HG03354 (cell line): ENCODE results near the gene SNAI3.

Experiments used
- ATAC-seq: cut with Tn5 transposase; IDR thresholded peaks from one replicate; pipeline ENCODE4 v1.9.1; 2021; ENCODE audit warnings: mild to moderate bottlenecking; ENCODE audit not compliant: unreplicated experiment, poor library complexity, severe bottlenecking

Gene SNAI3

DNA sequence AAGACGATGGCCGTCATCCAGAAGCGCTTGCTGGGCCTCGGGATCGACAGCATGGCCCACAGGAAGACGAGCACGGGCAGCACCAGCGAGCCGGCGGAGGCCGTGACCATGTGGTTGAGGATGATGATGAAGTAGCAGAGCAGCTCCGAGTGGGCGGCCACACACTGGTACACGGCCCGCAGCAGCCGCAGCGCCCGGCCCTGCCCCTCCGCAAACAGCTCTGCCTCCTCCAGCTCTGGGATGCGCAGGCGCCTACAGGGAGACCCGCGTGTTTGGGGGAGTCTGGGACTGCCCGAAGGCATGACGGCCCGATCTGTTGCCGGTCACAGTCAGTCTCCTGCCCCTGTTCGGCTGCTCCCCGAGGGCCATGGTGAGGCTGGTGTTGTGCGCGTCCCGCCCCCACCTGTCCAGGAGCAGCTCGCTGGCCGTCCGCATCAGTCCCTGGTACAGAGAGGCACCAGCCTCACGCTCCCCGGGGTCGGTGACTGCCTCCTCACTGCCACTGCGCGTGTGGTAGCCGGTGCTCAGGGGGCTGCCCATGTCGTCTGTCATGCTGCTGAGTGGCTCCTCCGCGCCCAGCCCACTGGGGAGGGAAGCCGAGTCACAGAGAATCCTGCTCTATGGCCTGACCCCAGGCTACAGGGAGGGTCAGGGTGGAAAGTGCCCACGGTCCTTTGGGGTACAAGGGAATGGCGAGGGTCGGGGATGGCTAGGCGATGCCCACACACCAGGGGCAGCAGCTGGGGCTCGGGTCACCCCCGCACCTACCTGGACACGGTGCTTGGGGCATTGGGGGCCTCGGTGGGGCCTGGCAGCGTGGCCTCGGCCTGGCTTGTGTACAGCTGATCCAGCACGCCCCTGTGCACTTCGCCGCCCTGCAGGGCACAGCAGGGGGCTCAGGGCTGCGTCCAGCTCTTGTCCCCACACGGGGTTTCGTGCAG lies 35.8 kb upstream of the SNAI3 start:
- ATAC-seq = no peak

DNA sequence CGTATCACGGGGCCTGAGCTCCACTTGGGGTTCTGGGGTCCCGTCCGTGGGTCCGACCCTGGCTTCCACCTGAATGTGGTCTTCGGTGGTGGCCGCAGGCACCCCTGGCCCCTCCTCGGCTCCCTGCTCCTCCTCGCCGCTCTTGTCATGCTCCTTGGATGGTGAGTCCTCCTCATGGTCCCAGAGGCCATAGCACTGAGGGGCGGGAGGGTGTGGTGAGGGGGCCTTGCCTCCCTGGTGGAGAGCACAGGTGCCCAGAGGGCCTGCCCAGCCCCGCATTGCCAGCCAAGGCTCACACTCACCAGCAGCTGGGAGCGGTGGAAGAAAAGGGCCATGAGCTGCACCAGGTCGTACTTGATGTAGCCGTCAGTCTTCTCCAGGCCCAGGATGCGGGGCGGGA lies 34.9 kb upstream of the SNAI3 start:
- ATAC-seq = no peak

DNA sequence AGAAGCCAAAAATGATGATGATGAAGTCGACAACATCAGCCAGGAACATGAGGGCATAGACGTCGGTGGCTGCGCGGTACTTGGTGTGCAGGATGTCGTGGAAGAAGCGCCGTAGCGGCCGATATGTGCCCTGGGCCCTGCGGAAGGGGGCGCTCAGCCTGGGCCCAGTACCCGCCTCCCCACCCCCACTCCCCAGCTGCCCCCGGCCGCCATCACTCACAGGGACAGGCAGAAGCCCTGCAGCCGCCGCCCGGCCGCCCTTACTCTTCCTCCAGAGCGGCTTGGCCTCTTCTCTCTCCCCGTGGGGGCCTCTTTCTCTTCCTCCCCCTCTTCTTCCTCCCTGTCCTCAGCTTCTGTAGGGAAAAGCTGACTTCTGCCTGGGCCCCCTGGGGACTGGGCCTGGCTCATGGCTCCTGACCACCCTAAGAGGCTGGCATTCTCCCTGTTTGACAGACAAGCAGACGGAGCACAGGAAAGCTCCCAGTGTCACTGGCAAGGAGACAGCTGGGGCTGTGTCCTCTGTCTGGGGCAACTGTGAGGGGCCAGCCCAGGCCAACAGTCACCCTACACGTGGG lies 34.2 kb upstream of the SNAI3 start:
- no peak for ATAC-seq

DNA sequence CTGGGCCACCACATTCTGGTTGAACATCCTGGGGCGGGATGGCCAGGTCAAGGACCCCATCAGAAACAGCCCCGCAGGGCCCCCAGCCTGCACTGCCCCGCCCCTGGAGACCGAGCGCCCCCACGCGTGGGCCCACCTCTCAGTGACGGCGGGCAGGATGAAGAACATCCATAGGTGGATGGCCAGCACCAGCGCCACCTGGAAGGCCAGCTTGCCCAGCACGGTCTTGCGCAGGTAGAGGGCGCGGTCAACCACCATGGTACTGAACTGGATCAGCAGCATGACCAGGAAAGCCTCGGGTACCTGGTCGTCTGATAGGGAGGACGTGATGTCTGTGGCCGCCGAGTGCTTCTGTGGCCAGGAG lies 33.6 kb upstream of the SNAI3 start:
- no peak for ATAC-seq

DNA sequence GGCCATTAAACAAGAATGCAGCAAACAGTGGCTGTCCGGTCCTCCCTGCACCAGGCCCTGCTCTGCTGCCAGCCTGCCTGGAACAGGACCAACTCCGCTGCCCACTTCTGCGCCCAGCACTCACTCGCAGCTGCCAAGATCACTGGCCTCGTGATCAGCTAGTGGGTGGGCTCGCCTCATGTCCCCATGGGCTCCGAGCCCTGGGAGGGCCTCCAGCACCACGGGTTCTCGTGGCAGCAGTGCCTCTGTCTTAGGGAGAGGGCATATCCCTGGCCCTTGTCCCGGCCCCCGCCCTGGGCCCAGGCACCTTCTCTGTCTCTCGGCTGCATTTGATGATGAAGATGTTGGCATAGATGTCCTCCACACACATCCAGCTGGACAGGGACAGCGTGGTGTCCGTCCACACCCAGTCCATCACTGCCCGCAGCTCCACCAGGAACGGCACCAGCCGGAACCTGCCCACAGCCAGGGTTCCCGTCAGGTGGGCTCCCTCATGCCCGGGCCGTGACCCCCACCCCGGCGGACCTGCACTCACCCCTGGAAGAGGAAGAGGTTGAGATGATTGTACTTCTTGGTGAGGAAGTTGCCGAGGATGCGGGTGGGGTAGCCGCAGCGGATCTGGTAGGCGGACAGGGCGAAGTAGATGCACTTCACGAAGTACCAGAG lies 33.1 kb upstream of the SNAI3 start:
- ATAC-seq = no peak

DNA sequence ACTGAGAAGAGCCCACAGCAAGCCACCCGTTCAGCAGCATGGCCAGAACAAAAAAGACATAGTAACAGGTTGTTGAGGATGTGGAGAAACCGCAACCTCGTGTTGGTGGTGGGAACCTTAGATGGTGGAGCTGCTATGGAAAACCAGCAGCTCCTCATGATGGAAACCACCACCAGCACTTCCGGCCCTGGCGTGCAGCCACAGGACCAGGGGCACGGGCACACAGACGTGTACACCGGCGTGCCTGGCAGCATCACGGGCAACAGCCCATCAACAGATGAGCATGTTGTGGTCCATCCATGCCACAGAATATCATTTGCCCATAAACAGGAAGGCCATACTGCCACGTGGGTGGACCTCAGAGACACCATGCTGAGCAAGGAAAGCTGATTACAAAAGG lies 31.9 kb upstream of the SNAI3 start:
- ATAC-seq = no peak

DNA sequence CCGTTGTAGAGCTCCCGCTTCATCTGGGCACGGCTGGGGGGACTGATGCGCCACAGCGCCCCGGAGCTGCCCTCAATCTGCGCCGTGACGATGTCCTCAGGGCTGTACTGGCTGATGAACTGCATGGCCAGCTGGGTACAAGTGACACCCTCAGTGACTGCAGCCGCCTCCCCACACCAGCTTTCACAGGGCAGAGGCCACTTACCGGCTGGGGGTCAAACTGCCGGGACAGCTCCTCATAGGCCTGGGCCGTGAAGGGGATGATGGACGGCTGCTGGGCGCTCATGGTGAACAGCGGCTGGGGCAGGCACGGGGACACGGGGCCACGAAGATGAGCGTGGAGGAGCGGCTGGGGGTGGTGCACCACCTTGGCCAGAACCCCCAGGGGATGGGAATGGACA lies 30.3 kb upstream of the SNAI3 start:
- ATAC-seq = no peak

DNA sequence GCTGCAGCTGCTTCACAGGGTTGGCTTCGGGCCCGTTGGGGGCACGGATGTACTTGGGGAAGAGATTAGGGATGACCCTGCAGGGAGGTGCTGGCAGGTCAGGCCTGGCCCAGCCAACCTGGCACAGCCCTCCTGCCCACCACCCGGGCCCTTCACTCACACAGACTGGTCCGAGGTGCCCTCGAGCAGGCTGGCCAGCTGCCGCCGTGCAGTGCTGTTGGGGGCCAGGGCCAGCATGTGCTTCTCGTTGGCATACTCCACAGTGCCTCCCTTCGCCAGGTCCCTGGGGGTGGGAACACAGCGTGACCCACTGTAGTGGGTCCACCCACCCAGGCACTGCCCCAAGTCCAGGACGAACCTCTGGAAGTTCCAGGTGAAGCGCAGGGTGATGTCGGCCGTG lies 29.9 kb upstream of the SNAI3 start:
- no peak for ATAC-seq

DNA sequence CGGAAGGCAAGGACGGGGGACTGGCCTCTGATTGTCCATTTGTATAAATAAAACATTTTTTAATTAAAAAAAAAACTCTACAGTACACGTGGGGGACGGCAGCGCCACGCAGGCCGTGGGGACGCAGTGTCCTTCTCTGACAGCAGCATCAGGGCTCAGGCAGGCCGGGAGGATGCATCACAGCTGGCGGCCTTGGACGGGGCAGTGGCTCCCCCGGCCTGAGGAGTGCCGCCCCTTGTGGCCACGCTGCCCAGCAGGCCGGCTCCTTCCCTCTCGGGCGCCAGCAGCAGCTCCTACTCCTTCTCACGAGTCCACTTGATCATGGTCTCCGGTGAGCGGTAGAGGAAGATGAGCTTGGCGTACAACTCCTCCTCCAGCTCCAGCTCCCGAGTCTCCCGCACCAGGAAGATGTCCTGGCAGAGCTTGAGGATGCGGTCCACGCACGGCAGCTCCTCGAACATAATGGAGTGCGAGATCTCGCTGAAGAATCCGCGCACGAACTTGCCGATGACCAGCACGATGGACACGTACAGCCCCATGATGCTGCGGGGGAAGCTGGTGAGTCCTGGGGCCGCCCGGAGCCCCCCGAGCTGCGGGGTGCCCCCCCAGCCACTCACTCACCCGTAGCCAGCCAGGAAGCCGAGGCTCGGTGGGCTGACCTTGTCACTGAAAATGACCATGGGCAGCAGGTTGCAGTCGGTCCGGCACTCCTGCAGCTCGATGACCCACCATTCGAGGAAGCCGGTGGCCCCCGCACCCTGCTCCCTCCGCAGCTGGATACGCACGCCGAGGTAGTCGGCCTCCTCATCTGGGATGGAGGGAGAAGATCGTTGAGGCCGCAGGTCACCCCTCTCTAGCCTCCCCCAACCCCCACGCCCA lies 29.2 kb upstream of the SNAI3 start:
- no peak for ATAC-seq

DNA sequence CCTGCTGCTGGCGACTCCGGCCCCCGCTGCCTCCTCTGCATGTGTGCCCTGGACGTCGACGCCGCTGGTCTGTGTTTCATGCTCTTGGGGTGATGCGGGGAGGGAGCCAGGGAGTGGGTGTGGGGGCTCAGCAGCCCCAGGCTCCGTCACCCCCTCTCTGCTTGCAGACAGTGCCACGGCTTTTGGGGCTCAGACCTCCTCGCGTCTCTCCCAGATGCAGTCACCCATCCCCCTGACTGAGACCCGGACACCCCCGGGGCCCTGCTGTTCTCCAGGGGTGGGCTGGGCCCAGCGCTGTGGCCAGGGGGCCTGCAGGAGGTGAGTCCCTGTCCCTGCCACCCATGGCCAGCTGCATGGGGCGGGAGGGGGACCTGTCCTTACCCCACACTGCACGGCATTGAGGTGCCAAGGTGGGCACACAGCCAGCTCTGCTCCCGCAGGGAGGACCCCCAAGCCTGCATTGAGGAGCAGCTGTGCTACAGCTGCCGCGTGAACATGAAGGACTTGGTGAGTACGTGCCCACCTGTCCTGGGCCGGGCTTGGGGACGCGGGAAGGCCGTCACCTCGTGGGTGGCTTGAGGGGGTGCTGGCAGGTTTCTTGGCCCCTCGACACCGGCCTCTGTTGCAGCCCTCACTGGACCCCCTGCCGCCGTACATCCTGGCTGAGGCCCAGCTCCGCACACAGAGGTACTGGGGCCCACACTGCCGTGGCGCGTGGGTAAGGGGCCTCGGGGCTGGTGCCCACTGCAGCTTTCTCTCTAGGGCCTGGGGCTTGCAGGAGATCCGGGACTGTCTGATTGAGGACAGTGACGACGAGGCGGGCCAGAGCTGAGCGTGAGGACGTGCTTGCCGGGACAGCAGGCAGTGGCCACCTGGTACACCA lies 28.4 kb upstream of the SNAI3 start:
- no peak for ATAC-seq

DNA sequence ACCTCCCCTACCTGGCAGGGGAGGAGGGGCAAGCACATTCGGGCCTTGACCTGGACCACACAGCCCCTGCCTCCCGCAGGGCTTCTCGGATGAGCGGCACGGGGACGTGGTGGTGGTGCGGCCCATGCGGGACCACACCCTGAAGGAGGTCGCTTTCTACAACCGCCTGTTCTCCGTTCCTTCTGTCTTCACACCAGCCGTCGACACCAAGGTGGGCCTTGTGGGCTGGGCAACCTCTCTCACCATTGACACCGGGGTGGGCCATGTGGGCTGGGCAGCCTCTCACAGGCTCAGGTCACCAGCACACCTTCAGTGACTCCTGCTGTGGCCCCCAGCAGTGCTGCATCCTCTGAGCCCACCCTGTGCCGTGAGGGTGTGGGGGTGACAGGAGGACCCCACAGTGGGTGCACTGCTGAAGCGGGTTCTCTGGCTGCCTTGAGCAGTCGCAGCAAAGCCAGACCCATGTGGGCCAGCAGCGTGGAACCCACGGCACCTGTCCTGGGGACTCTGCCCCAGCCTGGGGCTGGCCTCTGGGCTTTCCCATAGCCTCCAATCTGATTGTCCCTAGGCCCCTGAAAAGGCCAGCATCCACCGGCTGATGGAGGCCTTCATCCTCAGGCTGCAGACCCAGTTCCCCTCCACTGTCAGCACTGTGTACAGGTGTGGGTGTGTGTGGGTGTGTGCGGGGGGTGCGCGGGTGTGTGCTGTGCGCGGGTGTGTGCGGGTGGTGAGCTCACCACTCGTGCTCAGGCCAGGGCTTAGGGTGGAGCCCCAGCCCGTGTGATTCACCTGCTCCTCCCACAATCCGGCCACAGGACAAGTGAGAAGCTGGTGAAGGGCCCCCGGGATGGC lies 27.5 kb upstream of the SNAI3 start:
- no peak for ATAC-seq

DNA sequence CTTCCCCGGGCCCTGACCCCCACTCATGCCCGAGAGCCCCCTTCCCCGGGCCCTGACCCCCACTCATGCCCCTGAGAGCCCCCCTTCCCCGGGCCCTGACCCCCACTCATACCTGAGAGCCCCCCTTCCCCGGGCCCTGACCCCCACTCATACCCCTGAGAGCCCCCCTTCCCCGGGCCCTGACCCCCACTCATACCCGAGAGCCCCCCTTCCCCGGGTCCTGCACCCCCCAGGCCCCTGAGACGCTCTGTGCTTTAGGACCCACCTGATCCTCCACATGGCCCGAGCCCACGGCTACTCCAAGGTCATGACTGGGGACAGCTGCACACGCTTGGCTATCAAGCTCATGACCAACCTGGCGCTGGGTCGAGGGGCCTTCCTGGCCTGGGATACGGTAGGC lies 26.7 kb upstream of the SNAI3 start:
- ATAC-seq = no peak

DNA sequence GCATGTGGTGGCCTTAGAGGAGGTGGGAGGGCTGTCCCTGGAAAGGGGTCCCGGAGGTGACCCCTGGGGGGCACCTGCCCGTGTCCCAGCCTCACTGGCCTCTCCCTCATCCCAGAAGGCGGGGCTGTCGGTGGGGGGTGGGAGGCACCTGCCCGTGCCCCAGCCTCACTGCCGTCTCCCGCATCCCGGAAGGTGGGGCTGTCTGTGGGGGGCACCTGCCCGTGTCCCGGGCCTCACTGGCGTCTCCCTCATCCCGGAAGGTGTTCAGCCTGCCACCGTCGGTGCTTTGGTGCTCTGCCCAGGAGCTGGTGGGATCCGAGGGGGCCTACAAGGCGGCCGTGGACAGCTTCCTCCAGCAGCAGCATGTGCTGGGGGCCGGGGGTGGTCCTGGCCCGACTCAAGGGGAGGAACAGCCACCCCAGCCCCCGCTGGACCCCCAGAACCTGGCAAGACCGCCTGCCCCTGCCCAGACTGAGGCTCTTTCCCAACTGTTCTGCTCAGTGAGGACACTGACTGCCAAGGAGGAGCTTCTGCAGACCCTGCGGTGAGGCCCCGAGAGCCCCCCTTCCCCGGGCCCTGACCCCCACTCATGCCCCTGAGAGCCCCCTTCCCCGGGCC lies 26.2 kb upstream of the SNAI3 start:
- ATAC-seq = no peak

DNA sequence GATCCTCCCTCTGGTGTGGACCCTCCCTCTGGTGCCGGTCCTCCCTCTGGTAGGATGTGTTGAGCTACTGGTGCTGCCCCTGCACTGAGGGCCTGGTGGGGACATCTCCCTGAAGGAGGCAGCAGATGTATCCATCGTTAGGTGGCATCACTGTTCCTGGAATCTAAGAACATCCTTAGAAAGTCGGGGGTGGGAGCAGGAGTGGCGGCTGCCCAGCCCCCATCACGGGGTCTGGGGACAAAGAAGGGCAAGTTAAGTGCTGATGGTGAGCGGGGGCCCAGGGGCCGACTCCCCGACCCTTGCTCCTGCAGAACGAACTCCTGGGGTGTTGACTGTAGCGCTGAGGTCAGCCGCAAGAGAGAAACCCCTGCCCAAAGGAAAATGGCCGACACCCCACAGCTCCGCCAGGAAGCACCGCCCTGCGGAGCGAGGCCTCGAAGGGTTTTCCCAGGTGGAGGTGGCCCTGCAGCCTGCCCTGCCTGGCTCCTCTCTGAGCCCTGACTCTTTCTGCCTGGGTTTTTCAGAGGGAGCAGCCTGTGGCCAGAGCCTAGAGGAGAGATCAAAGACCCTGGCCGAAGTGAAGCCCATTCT lies 25.5 kb upstream of the SNAI3 start:
- ATAC-seq = no peak

DNA sequence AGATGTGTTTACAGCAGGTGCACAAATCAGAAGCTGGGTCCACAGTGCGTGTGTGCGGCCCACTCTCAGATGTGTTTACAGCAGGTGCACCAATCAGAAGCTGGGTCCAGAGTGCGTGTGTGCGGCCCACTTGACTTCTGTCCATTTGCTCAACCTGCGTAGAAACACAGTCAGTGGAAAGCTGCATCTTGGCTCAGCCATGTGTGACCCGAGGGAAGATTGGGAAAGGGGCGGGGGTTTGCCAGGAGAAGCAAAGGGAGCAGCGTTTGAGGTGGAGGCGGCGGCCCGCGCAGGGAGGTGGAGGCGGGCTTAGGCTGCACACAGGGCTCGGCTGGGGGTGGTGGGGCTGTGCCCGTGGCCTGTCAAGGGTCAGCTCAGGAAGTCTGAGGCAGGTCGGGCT lies 24.2 kb upstream of the SNAI3 start:
- ATAC-seq = no peak

DNA sequence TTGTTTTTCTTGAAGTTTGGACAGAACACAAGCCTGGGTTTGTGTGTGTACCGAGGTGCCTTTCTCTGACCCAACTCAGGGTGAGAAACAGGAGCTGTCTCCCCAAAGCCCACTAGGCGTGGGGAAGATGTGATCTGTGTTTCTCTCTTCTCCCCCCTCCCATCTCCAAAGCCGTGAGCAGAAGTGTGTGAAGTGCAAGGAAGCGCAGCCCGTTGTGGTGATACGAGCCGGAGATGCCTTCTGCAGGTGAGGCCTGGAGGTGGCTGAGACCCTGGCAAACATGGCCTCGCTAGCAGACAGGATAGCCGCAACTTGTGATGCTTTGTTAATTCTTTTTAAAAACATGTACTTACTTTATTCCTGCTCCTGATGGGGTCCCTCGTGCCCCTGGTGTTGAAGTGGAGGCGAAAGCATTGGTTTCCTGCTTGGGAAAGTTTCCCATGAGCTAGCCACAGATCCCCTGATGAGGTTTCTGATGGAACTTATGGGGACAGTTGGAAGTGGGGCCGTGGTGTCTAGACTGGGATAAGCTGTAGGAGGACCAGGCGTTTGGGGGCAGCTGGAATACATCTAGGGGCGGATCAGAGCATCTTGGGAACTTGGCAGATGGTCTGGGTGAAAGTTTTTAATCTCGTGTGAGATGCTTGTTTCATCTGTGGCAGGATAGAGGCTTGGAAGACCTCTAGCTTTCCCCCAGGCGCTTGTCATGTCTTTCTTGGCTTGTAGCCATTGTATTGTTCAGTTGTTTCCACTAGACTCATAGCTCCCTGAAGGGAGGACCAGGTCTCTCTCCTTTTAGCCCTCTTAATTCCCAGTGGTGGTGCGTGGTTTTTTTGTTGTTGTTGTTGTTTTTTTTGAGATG lies 20.9 kb upstream of the SNAI3 start:
- no peak for ATAC-seq
